GM19240 (cell line): ENCODE measurements around the gene MAGEF1.

Experiments
- DNase-seq: peaks from one replicate; pipeline ENCODE4 v3.0.0; 2011; ENCODE audit warnings: low spot score; ENCODE audit not compliant: insufficient read length

MAGEF1 gene

DNA sequence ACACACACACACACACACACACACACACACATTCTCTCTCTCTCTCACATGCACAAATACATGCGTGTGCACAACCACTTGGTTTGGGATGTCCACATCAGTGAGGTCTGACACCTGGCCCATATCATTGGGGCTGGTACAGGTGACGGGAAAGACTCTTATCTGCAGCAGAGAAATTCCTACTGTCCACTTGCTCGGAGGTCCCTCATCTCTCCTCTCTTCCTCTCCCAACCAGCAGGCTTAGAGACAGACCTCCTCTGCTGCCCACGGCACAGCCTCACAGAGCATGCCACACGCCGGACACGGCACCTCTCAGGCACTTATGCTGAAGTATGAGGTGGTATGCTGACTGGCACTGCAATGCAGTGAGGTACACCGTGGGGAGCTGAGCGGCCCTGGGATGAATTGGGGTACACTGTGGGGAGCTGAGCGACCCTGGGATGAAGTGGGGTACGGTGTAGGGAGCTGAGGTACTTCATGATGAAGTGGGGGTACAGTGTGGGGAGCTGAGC lies 41.7 kb downstream of the MAGEF1 start:
- no peak for DNase-seq

DNA sequence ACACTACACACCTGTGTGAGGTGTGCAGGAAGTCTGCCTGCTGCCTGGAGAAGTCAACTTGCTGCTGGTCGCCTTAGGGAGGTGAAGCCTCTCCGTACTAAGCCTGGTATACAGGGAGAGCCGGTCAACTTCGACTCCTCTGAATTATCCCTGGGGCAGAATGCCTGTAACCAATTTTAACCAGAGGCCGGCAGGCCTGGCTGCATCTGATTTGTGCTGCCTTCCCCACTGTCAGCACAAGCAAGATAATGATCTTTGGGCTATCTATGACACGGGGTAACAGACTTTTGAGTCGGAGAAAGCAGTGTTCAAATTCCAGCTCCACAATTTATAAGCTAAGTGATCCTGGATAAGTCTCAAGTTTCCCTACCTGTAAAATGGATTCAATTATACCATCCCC lies 42.3 kb downstream of the MAGEF1 start:
- no peak for DNase-seq

DNA sequence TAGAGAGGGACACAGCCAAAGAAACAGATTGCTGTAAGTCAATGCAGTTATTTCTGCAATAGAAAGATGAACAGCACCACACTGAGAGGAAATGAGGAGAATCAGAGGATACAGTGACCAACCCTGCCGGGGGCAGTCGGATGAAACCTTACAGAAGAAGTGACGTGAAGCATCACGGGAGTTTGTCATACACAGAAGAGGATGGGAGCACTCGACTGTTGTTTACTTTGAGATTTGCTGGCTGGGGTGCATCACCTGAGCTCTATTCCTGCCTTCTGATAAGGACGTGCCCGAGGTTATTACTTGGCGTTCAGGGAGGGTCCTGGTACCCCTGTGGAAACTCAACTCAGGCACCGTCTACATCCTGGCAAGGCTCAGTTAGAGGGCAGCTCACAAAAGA lies 45.4 kb downstream of the MAGEF1 start:
- no peak for DNase-seq

DNA sequence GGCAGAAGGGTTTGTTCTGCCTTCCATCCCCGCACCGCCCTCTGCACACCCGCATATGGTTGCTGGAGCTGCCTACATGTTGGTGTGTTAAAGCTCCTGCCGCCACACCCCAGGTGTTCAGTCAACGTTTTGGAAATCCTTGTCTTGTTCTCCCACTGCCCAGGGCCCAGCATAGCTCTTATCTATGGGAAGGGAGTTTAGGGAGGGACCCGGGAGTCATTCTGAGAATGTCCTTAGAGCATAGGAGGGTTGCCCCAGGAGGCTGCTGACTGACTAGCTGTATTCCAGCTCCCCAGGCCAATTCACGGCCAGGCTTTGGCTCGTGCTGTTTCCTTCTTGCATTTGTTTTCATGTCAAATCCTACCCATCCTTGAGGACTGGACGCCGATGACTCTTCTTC lies 46.8 kb downstream of the MAGEF1 start:
- DNase-seq: no peak

DNA sequence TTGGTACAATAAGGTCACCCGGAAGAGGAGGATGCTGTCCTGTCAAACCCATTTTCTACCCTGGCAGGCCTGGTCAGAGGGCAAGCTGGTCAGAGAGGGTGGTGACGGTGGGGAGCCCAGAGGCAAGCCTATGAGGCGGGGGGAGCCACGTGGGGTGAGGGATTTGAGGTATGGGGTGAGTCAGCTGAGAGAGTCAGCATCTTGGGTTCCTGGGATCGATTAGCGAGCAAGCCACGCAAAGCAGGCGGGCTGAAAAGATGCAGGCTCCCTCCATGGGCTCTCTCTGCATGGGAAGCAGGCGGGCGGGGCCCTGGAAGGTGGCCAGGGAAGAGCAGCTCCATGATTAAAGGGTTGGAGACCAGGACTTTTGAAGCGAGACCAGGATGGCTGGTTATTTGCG lies 48.1 kb downstream of the MAGEF1 start:
- no peak for DNase-seq

DNA sequence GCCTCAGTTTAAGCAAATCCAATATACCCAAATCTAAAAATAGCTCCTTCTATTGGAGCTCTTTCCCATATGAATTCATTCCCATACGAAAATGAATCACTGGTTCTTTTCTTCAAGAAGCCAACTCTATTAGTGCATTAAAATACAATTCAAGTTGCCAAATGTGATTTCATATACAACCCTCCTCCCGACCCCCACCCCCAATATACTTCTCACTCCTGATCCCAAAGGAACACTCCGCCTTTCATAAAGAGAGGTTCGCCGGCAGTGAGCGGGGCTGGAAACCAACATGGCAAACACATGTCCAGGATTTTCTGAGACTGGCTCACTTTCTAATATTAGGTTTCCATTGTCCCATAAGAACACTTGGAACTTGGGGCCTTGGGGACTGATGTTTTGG lies 48.5 kb downstream of the MAGEF1 start:
- DNase-seq: no peak

DNA sequence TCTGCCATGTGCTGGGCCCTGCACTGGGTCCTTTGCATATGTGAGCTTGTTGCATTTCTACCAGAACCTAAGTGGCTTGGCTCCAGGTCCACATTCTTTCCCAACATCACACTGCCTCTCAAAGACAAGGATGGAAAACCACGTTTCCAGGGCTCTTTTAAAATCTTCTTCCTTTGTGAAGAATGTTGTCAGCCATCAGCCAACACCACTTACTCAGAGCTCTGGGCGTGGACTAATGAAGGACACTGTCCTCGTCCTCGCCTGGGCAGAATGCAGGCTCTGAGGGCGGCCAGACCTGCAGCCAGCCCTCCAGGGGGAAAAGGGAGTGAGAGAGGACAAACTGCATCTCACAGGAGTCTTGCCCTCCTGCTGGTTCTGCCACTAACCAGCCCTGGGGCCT lies 49.7 kb downstream of the MAGEF1 start:
- DNase-seq: no peak

DNA sequence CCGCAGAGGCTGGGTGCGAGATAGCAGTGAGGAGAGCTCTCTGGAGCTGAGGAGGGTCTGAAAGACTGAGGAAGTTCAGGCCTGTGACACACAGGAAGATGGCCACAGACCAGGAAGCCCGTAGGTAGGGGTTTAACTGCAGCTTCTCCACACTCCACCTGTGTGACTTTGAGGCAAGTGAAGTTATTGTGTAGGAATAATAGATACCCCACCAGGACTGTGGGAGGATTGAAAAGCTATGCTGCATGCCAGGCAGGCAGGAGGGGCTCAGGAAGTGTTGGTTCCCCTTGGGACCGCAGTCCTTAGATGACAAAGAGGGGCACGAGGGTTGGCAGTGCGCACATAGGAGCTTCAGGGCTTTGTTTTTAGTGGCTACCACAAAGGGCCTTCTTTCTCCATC lies 50.9 kb downstream of the MAGEF1 start:
- DNase-seq: no peak
